ENCODE measurements around the gene AQP6. TPM values are rescaled to one million over a fixed set of nuclear protein-coding genes. Genes with fewer than 3 reads are reported as not detected.

Gene AQP6
- total RNA-seq, 1 experiment from 2014 or later, result not detected

GRCh38 chr12:49939707-49940106 lies 33.0 kb upstream of the AQP6 start:
- Histone ChIP-seq H3K9me3 (no peaks in the 10 kb centered on the region), H3K4me3 (no peak overlapping the region)
- DNase-seq, result no peak

DNA sequence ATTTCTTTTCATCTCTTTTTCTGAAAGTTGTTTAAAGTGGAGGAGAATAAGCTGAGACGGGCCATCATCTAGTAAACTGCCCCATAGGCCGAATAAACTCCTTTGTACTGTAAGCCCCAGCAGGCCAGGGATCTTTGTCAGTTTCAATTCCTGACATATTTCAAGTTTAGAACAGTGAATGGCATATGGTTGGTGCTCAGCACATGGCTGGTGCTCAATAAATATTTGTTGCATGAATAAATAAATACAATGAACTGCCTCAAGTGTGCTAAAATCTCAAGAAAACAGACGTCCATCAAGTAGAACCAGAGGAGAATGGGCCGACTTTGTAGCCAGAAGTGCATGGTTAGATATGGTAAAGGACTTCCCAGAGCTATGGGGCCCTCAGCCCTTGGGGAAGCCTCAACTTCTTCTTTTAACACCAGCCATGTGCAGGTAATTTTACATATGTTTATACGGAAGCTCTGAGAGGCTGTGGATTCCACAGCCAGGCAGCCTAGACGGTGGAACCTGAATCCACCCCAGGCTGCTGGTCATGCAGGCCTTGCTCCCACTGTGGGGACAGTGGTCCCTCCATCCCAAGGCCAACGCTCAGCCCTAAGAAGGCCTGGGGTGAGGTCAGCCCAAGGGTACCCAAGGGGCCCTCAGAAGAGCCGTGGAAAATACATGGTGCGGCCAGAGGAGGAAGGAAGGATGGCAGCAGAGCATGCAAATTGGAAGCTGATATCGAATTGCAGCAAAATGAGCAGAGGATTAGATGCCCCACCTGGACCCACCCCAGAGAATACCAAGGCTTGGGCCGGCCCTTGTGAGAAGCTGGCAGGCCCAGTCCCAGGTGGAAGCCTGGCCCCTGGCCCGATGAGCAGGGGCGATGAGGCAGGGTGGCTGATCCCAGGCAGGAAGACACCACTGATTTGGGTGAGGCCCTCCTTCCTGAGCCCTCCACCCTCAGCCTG lies 30.9 kb upstream of the AQP6 start:
- H3K27me3 ChIP-seq, result no peaks in the 10 kb centered on the region
- no peak for DNase-seq
- H3K9me3 ChIP-seq, result no peaks in the 10 kb centered on the region
- H3K36me3 ChIP-seq, result no peaks in the 10 kb centered on the region
- no peak overlapping the region for H3K4me3 ChIP-seq

More at GRCh38 chr12:49939707-49940106, 33.0 kb upstream of the AQP6 start:
- Histone ChIP-seq H3K27me3 (no peaks in the 10 kb centered on the region), H3K36me3 (no peaks in the 10 kb centered on the region)

DNA sequence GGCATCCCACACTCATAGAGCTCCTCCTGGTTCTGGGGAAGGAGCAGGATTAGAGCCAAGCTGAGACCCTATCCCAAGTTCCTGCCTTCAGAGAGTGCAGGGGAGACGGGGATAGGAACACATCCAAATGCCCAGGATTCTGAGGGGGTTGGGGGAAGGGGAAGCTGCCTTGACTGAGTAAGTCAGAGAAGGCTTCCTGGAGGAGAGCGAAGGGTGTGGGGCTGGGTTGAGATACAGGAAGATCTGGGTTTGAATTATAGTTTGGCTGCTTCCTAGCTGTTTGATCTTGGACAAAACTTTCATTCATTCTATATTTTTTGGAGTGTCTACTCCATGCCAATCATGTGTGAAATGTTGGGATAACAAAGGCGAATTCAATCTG lies 30.2 kb upstream of the AQP6 start:
- H3K9me3 ChIP-seq, result no peaks in the 10 kb centered on the region
- H3K36me3 ChIP-seq, result no peaks in the 10 kb centered on the region
- H3K27me3 ChIP-seq, result no peaks in the 10 kb centered on the region
- no peak for DNase-seq
- no peak overlapping the region for H3K4me3 ChIP-seq

- no peak for DNase-seq
- Histone ChIP-seq H3K9me3 (no peaks in the 10 kb centered on the region), H3K27me3 (no peaks in the 10 kb centered on the region), H3K4me3 (no peak overlapping the region), H3K36me3 (no peaks in the 10 kb centered on the region)
Measured at GRCh38 chr12:49942921-49943624, 29.7 kb upstream of the AQP6 start.

DNA sequence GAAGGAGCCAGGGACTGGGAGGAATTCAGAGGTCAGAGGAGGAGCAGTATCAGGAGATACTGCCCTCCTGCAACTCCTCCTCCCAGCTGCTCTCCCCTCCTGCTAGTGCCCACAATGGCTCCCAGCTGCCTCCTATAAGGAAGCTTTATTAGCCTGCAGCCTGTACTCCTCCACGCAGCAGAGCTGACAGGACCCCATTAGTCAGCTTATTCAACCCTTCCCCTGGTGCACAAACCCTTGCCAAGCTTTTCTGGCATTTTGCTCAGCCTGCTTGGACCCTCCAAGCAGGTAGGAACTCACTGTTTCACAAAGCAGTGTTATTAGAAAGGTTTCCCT lies 29.2 kb upstream of the AQP6 start:
- Histone ChIP-seq H3K9me3 (no peaks in the 10 kb centered on the region), H3K4me3 (no peak overlapping the region), H3K27me3 (no peaks in the 10 kb centered on the region), H3K36me3 (no peaks in the 10 kb centered on the region)
- no peak for DNase-seq

- no peak overlapping the region for H3K4me3 ChIP-seq
- H3K36me3 ChIP-seq, result no peaks in the 10 kb centered on the region
- DNase-seq, result no peak
- no peaks in the 10 kb centered on the region for H3K9me3 ChIP-seq
- H3K27me3 ChIP-seq, result no peaks in the 10 kb centered on the region
Measured at GRCh38 chr12:49944046-49944445, 28.7 kb upstream of the AQP6 start.

DNA sequence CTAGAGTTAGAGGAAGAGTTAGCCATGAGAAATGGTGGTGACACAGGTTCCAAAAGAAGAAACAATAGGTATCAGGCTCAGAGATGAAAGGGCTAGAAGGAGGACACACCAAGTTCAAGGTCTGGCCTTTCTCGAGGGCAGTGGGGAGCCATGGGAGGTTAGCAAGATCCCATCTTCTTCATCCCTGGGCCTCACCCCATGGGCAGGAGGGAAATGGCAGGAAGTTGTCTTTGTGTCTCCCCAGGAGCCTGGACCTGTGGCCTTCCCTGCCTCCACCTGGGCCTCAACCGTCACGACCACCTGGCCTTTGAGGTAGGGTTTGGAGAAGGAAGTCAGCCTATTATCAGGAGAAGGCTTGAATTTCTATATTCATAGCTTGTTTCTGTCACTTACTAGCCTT lies 28.0 kb upstream of the AQP6 start:
- Histone ChIP-seq H3K4me3 (no peak overlapping the region), H3K27me3 (no peaks in the 10 kb centered on the region), H3K9me3 (no peaks in the 10 kb centered on the region), H3K36me3 (no peaks in the 10 kb centered on the region)
- no peak for DNase-seq

- no peaks in the 10 kb centered on the region for H3K36me3 ChIP-seq
- peak overlapping the region; percentile 14; the same call in 1 of the 2 replicates for H3K4me3 ChIP-seq
- peak; percentile 85 for DNase-seq
- H3K9me3 ChIP-seq, result no peaks in the 10 kb centered on the region
- no peaks in the 10 kb centered on the region for H3K27me3 ChIP-seq
Measured at GRCh38 chr12:49945394-49946080, 27.2 kb upstream of the AQP6 start.

- no peak overlapping the region for H3K4me3 ChIP-seq
- H3K36me3 ChIP-seq, result no peaks in the 10 kb centered on the region
- H3K27me3 ChIP-seq, result no peaks in the 10 kb centered on the region
- DNase-seq, result no peak
- no peaks in the 10 kb centered on the region for H3K9me3 ChIP-seq
Measured at GRCh38 chr12:49946086-49946485, 26.7 kb upstream of the AQP6 start.

- no peak for DNase-seq
- no peaks in the 10 kb centered on the region for H3K36me3 ChIP-seq
- H3K27me3 ChIP-seq, result no peaks in the 10 kb centered on the region
- H3K9me3 ChIP-seq, result no peaks in the 10 kb centered on the region
- H3K4me3 ChIP-seq, result no peak overlapping the region
Measured at GRCh38 chr12:49946497-49946896, 26.2 kb upstream of the AQP6 start.

GRCh38 chr12:49947593-49948226 lies 25.0 kb upstream of the AQP6 start:
- H3K9me3 ChIP-seq, result no peaks in the 10 kb centered on the region
- DNase-seq, result no peak

GRCh38 chr12:49948866-49949845 lies 23.6 kb upstream of the AQP6 start:
- DNase-seq, result no peak
- Histone ChIP-seq H3K9me3 (no peaks in the 10 kb centered on the region), H3K4me3 (no peak overlapping the region)

More at GRCh38 chr12:49947593-49948226, 25.0 kb upstream of the AQP6 start:
- no peaks in the 10 kb centered on the region for H3K36me3 ChIP-seq
- H3K27me3 ChIP-seq, result no peaks in the 10 kb centered on the region
- no peak overlapping the region for H3K4me3 ChIP-seq

DNA sequence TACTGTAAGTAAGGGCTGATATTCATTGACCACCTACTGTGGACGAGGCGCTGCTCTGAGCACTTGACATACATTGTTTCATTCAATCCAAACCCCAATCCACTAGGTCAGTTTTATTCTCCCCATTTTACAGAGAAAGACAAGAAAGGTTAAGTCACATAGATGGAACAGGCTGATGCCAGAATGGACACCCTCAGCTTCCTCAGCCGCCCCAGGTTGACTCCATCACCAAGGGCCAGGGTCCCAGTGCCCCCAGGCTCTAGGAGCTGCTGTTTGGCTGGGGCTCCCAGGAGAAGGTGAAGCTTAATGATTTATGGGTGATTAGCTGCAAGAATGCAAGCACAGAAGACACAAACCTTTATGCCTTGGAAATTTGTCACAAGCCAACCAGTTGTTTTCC lies 22.9 kb upstream of the AQP6 start:
- no peak overlapping the region for H3K4me3 ChIP-seq
- no peak for DNase-seq
- no peaks in the 10 kb centered on the region for H3K27me3 ChIP-seq
- no peaks in the 10 kb centered on the region for H3K36me3 ChIP-seq
- H3K9me3 ChIP-seq, result no peaks in the 10 kb centered on the region

More at GRCh38 chr12:49948866-49949845, 23.6 kb upstream of the AQP6 start:
- no peaks in the 10 kb centered on the region for H3K36me3 ChIP-seq
- H3K27me3 ChIP-seq, result no peaks in the 10 kb centered on the region

DNA sequence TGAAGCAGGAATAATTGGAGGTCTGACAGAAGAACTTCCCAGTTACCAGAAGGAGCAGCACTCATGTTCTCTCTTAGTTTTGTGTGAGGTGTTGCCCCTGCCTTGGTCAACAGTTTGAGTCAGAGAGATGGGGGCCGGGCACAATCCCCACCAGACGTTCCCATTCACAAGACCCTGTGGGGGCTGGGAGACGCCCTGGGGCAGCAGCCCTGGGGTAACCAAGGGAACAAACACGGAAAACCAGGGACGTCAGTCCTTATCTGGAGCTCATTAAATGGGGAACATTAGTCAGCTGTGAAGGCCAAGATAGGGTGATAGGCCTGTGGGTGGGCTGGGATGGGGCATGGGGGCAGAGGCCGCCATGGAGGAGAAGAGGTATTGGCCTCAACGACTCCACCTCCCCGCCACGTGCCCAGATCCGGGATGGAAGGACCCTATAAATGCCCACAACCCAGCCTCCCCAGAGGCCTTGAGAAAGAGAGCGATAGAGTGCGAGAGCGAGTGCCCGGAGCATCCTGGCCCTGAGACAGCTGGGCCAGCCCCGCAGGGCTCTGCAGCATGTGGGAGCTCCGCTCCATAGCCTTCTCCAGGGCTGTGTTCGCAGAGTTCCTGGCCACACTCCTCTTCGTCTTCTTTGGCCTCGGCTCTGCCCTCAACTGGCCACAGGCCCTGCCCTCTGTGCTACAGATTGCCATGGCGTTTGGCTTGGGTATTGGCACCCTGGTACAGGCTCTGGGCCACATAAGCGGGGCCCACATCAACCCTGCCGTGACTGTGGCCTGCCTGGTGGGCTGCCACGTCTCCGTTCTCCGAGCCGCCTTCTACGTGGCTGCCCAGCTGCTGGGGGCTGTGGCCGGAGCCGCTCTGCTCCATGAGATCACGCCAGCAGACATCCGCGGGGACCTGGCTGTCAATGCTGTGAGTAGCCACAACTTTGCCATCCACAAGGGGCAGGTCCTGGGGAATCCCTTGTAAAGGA lies 22.2 kb upstream of the AQP6 start, which contains the start of gene AQP2:
Gene AQP2 (plus strand): TSS at position 465 of the 979 bp plus-strand sequence. CDS start 94 bp downstream, at position 559.
- H3K27me3 ChIP-seq, result no peaks in the 10 kb centered on the region
- no peaks in the 10 kb centered on the region for H3K9me3 ChIP-seq
- no peaks in the 10 kb centered on the region for H3K36me3 ChIP-seq
- no peak for DNase-seq
- no peak within 1 kb of the TSS for H3K4me3 ChIP-seq

Measured in MG63 (cell line).